Chondrocyte (in vitro differentiated cells): Measurements from ENCODE around the gene CPA1. TPM values are rescaled to one million over a fixed set of nuclear protein-coding genes. Genes with fewer than 3 reads are reported as not detected.

Experiments
- DNase-seq: peaks from one replicate; pipeline ENCODE4 v3.0.0; 2021; ENCODE audit warnings: mixed read lengths, low spot score
- H3K27ac Mint-ChIP-seq: one replicate; pipeline ENCODE4 v1.8.0; 2021; ENCODE audit warnings: mild to moderate bottlenecking, moderate library complexity, mixed read lengths; ENCODE audit not compliant: unreplicated experiment
- H3K27me3 Mint-ChIP-seq: 2 replicates; pipeline ENCODE4 v1.8.0; 2021; ENCODE audit warnings: low read depth, mixed read lengths
- H3K36me3 Mint-ChIP-seq: 2 replicates; pipeline ENCODE4 v1.8.0; 2021; ENCODE audit warnings: low read depth, mixed read lengths
- H3K4me1 Mint-ChIP-seq: 2 replicates; pipeline ENCODE4 v1.8.0; 2021; ENCODE audit warnings: low read depth, mild to moderate bottlenecking, mixed read lengths
- H3K4me3 Mint-ChIP-seq: one replicate; pipeline ENCODE4 v1.8.0; 2021; ENCODE audit warnings: mild to moderate bottlenecking, moderate library complexity, mixed read lengths; ENCODE audit not compliant: unreplicated experiment
- H3K9me3 Mint-ChIP-seq: 2 replicates; pipeline ENCODE4 v1.8.0; 2021; ENCODE audit warnings: low read depth, mixed read lengths
- CTCF ChIP-seq: fragments of 200-600 bp; sonication (generic); IDR thresholded peaks from 2 replicates; pipeline ENCODE4 v1.5.0; 2021; ENCODE audit warnings: antibody characterized with exemption, mild to moderate bottlenecking, moderate library complexity
- total RNA-seq: library from RNA; stranded (reverse); gene quantifications from 3 replicates; pipeline ENCODE4 v1.2.1, GENCODE V29; 2021

Gene CPA1
- total RNA-seq, 1 donor from 2014 or later = 0.20 TPM

- Mint-ChIP-seq H3K4me1 (peaks cover 25% of the 10 kb centered on the region), H3K27me3 (no peaks in the 10 kb centered on the region), H3K36me3 (no peaks in the 10 kb centered on the region), H3K27ac (no peak overlapping the region), H3K4me3 (no peak overlapping the region), H3K9me3 (no peaks in the 10 kb centered on the region)
- DNase-seq = no peak
- TF ChIP-seq CTCF = no peak
Measured at GRCh38 chr7:130418306-130418705, 38.0 kb downstream of the CPA1 start.

- no peak overlapping the region for H3K4me3 Mint-ChIP-seq
Measured at GRCh38 chr7:130419658-130420057, 39.4 kb downstream of the CPA1 start.

GRCh38 chr7:130420943-130421578 is 40.8 kb downstream of the CPA1 start:
- DNase-seq = no peak
- Mint-ChIP-seq H3K36me3 (no peaks in the 10 kb centered on the region), H3K9me3 (no peaks in the 10 kb centered on the region), H3K4me1 (peaks cover 21% of the 10 kb centered on the region), H3K27ac (no peak overlapping the region), H3K27me3 (no peaks in the 10 kb centered on the region), H3K4me3 (no peak overlapping the region)
- no peak for TF ChIP-seq CTCF

More at GRCh38 chr7:130419658-130420057, 39.4 kb downstream of the CPA1 start:
- no peak for DNase-seq
- no peak overlapping the region for H3K27ac Mint-ChIP-seq
- no peak for TF ChIP-seq CTCF
- no peaks in the 10 kb centered on the region for H3K9me3 Mint-ChIP-seq
- no peaks in the 10 kb centered on the region for H3K36me3 Mint-ChIP-seq
- no peaks in the 10 kb centered on the region for H3K27me3 Mint-ChIP-seq
- H3K4me1 Mint-ChIP-seq = peaks cover 21% of the 10 kb centered on the region

- Mint-ChIP-seq H3K27ac (no peak overlapping the region), H3K27me3 (no peaks in the 10 kb centered on the region)
- no peak for TF ChIP-seq CTCF
Measured at GRCh38 chr7:130421684-130422083, 41.4 kb downstream of the CPA1 start.

GRCh38 chr7:130423501-130424037 is 43.3 kb downstream of the CPA1 start:
- no peaks in the 10 kb centered on the region for H3K27me3 Mint-ChIP-seq
- H3K4me3 Mint-ChIP-seq = no peak overlapping the region
- TF ChIP-seq CTCF = no peak
- H3K9me3 Mint-ChIP-seq = no peaks in the 10 kb centered on the region
- peaks cover 2% of the 10 kb centered on the region for H3K36me3 Mint-ChIP-seq
- no peak for DNase-seq
- H3K4me1 Mint-ChIP-seq = peaks cover 15% of the 10 kb centered on the region
- H3K27ac Mint-ChIP-seq = no peak overlapping the region

More at GRCh38 chr7:130421684-130422083, 41.4 kb downstream of the CPA1 start:
- peaks cover 21% of the 10 kb centered on the region for H3K4me1 Mint-ChIP-seq
- no peak overlapping the region for H3K4me3 Mint-ChIP-seq
- DNase-seq = no peak
- H3K9me3 Mint-ChIP-seq = no peaks in the 10 kb centered on the region
- peaks cover 2% of the 10 kb centered on the region for H3K36me3 Mint-ChIP-seq
